A673 (cell line): Measurements from ENCODE around the gene NHLH2.

ENCODE experiments used
- CTCF ChIP-seq: fragments of 300-800, 200-600 bp; sonication (generic); conservative IDR thresholded peaks from 2 replicates; pipeline ENCODE4 v1.5.1; 2017; ENCODE audit warnings: low read depth, mild to moderate bottlenecking, antibody characterized with exemption, low read length, moderate library complexity, mixed read lengths
- EZH2 ChIP-seq: fragments of 200-600 bp; sonication (generic); IDR thresholded peaks from 2 replicates; pipeline ENCODE4 v1.6.1; 2017; ENCODE audit warnings: borderline replicate concordance, low read depth, mild to moderate bottlenecking, mixed read lengths, antibody characterized with exemption, low read length; ENCODE audit not compliant: poor library complexity, severe bottlenecking

GRCh38 chr1:115832651-115833050 lies 8.3 kb downstream of the NHLH2 start:
- TF ChIP-seq CTCF (no peak), EZH2 (no peak)
